Esophagus (tissue), 2 donors: ENCODE results near the gene CASZ1. TPM values are rescaled to one million over a fixed set of nuclear protein-coding genes. Genes with fewer than 3 reads are reported as not detected.
A peak's percentile ranks its signal among the peaks of the same experiment; 100 is the strongest.

Experiments
- H3K27ac ChIP-seq, 2 donors: one replicate each; pipeline ENCODE4 v1.5.1; 2013; ENCODE audit warnings: low read depth in 2 of 2, mild to moderate bottlenecking in 2 of 2, inconsistent platforms in 1 of 2, low read length in 1 of 2, moderate library complexity in 1 of 2
- H3K27me3 ChIP-seq, 2 donors: one replicate each; pipeline ENCODE4 v1.6.1; 2013; ENCODE audit warnings: low read length in 2 of 2, control low read depth in 1 of 2, mild to moderate bottlenecking in 1 of 2; ENCODE audit not compliant: insufficient read depth in 2 of 2, control insufficient read depth in 1 of 2
- H3K36me3 ChIP-seq, 2 donors: one replicate each; pipeline ENCODE4 v1.6.1; 2013; ENCODE audit warnings: low read length in 1 of 2; ENCODE audit not compliant: control insufficient read depth in 2 of 2, insufficient read depth in 2 of 2
- H3K4me1 ChIP-seq, 2 donors: one replicate each; pipeline ENCODE4 v1.6.1; 2013; ENCODE audit warnings: low read length in 1 of 2; ENCODE audit not compliant: control insufficient read depth in 2 of 2, insufficient read depth in 2 of 2
- H3K4me3 ChIP-seq, 2 donors: one replicate each; pipeline ENCODE4 v1.5.1; 2013; ENCODE audit warnings: low read length in 2 of 2, mild to moderate bottlenecking in 2 of 2, low read depth in 1 of 2, moderate library complexity in 1 of 2
- H3K9me3 ChIP-seq, 2 donors: one replicate each; pipeline ENCODE4 v1.6.1; 2013; ENCODE audit warnings: mild to moderate bottlenecking in 2 of 2, low read depth in 1 of 2, low read length in 1 of 2, moderate library complexity in 1 of 2; ENCODE audit not compliant: control insufficient read depth in 2 of 2, insufficient read depth in 1 of 2
- WGBS, 2 donors: extraction: QIAGEN DNeasy Blood & Tissue Kit; methylation state at CpG; one replicate each; pipeline ENCODE4 v1.1.7; 2013; 5-methylcytosine and 5-hydroxymethylcytosine counted together
- polyA plus RNA-seq, 2 donors: library from polyadenylated mRNA; stranded (reverse); fragments of 200-250 nt; gene quantifications; one replicate each; pipeline ENCODE4 v1.2.3, GENCODE V29; 2013
- donor health status: healthy with polysubstance abuse.
- donor health status: Bipolar disorder and iron deficiency.

CASZ1 gene
- polyA plus RNA-seq, 2 donors: 10.8 to 18.1 TPM

- Histone ChIP-seq H3K27me3 (no peaks in the 10 kb centered on the region), H3K27ac (no peak overlapping the region), H3K4me1 (peaks cover 3 to 7% of the 10 kb centered on the region in 2 donors), H3K36me3 (peaks cover 0 to 46% of the 10 kb centered on the region in 2 donors), H3K9me3 (no peaks in the 10 kb centered on the region), H3K4me3 (no peak overlapping the region)
- 87 to 88% methylated on average over 31 of the region's 31 CpGs for WGBS, 2 donors
Measured at GRCh38 chr1:10642403-10643080, 153.9 kb downstream of the CASZ1 start.

GRCh38 chr1:10641976-10642375, 154.5 kb downstream of the CASZ1 start:
- Histone ChIP-seq H3K4me3 (no peak overlapping the region), H3K4me1 (peaks cover 3 to 5% of the 10 kb centered on the region in 2 donors), H3K36me3 (peaks cover 0 to 42% of the 10 kb centered on the region in 2 donors), H3K9me3 (no peaks in the 10 kb centered on the region), H3K27me3 (no peaks in the 10 kb centered on the region), H3K27ac (no peak overlapping the region)
- WGBS, 2 donors: 89 to 91% methylated on average over 24 of the region's 24 CpGs

- Histone ChIP-seq H3K27me3 (no peaks in the 10 kb centered on the region), H3K9me3 (no peaks in the 10 kb centered on the region), H3K27ac (peak overlapping the region in 1 of 2 donors; percentile 43), H3K4me1 (peaks cover 3 to 8% of the 10 kb centered on the region in 2 donors), H3K4me3 (no peak overlapping the region), H3K36me3 (peaks cover 0 to 39% of the 10 kb centered on the region in 2 donors)
- 77 to 78% methylated on average over 16 of the region's 16 CpGs for WGBS, 2 donors
Measured at GRCh38 chr1:10640843-10641553, 155.4 kb downstream of the CASZ1 start.

GRCh38 chr1:10639775-10640578, 156.5 kb downstream of the CASZ1 start:
- H3K27ac ChIP-seq: peak overlapping the region in 1 of 2 donors; percentile 43
- no peaks in the 10 kb centered on the region for H3K9me3 ChIP-seq
- H3K36me3 ChIP-seq: peaks cover 0 to 37% of the 10 kb centered on the region in 2 donors
- H3K4me1 ChIP-seq: peaks cover 5 to 16% of the 10 kb centered on the region in 2 donors
- no peak overlapping the region for H3K4me3 ChIP-seq
- H3K27me3 ChIP-seq: no peaks in the 10 kb centered on the region
- WGBS, 2 donors: 75 to 79% methylated on average over 43 to 45 of the region's 45 CpGs

- peaks cover 0 to 33% of the 10 kb centered on the region in 2 donors for H3K36me3 ChIP-seq
- no peaks in the 10 kb centered on the region for H3K9me3 ChIP-seq
- H3K4me1 ChIP-seq: peaks cover 8 to 21% of the 10 kb centered on the region in 2 donors
- H3K27ac ChIP-seq: no peak overlapping the region
- H3K4me3 ChIP-seq: no peak overlapping the region
- H3K27me3 ChIP-seq: no peaks in the 10 kb centered on the region
- WGBS, 2 donors: 73 to 74% methylated on average over 104 to 108 of the region's 108 CpGs
Measured at GRCh38 chr1:10639011-10639774, 157.3 kb downstream of the CASZ1 start.

- H3K4me1 ChIP-seq: peaks cover 8 to 20% of the 10 kb centered on the region in 2 donors
- H3K27ac ChIP-seq: peak overlapping the region; percentile 30 to 71
- H3K4me3 ChIP-seq: no peak overlapping the region
- H3K27me3 ChIP-seq: no peaks in the 10 kb centered on the region
- peaks cover 0 to 31% of the 10 kb centered on the region in 2 donors for H3K36me3 ChIP-seq
- no peaks in the 10 kb centered on the region for H3K9me3 ChIP-seq
- 53 to 61% methylated on average over 39 to 57 of the region's 57 CpGs for WGBS, 2 donors
Measured at GRCh38 chr1:10638559-10639005, 157.9 kb downstream of the CASZ1 start.

- Histone ChIP-seq H3K4me1 (peaks cover 11 to 20% of the 10 kb centered on the region in 2 donors), H3K4me3 (no peak overlapping the region), H3K36me3 (peaks cover 0 to 28% of the 10 kb centered on the region in 2 donors), H3K27me3 (no peaks in the 10 kb centered on the region), H3K9me3 (no peaks in the 10 kb centered on the region), H3K27ac (peak overlapping the region; percentile 30 to 71)
- WGBS, 2 donors: 33 to 45% methylated on average over 29 of the region's 29 CpGs
Measured at GRCh38 chr1:10637834-10638558, 158.4 kb downstream of the CASZ1 start.

GRCh38 chr1:10637400-10637799, 159.0 kb downstream of the CASZ1 start:
- Histone ChIP-seq H3K27ac (peak overlapping the region; percentile 28 to 58), H3K4me1 (peaks cover 11 to 20% of the 10 kb centered on the region in 2 donors), H3K36me3 (peaks cover 0 to 23% of the 10 kb centered on the region in 2 donors), H3K4me3 (no peak overlapping the region), H3K9me3 (no peaks in the 10 kb centered on the region), H3K27me3 (no peaks in the 10 kb centered on the region)
- 68 to 72% methylated on average over 9 of the region's 9 CpGs for WGBS, 2 donors
